Psoas muscle (tissue), 8 donors: ENCODE results near the gene HERPUD1. TPM values are rescaled to one million over a fixed set of nuclear protein-coding genes. Genes with fewer than 3 reads are reported as not detected.

Experiments
- ATAC-seq, 4 donors: fragments of 200-7000 bp; cut with Tn5 transposase; one replicate each; pipeline ENCODE4 v1.9.1; 2020; ENCODE audit warnings: moderate library complexity in 3 of 4, mild to moderate bottlenecking in 2 of 4
- DNase-seq, 2 donors: peaks; one replicate each; pipeline ENCODE4 v3.0.0-alpha.2; 2020
- H3K27ac ChIP-seq: fragments of 200-600 bp; one replicate; pipeline ENCODE4 v1.8.0; 2022
- H3K27me3 ChIP-seq, 3 donors: fragments of 200-600 bp in 1 of 3; one replicate each; pipeline versions ENCODE4 v1.6.1 to v1.8.0; 2013 to 2022; ENCODE audit warnings: low read length in 2 of 3, mild to moderate bottlenecking in 2 of 3, moderate library complexity in 1 of 3; ENCODE audit not compliant: insufficient read depth in 3 of 3
- H3K36me3 ChIP-seq, 2 donors: fragments of 200-600 bp in 1 of 2; one replicate each; pipeline versions ENCODE4 v1.6.1 to v1.8.0; 2013 to 2022; ENCODE audit warnings: low read depth in 1 of 2, mild to moderate bottlenecking in 1 of 2, moderate library complexity in 1 of 2; ENCODE audit not compliant: insufficient read depth in 1 of 2
- H3K4me1 ChIP-seq: fragments of 200-600 bp; one replicate; pipeline ENCODE4 v1.8.0; 2022
- H3K4me3 ChIP-seq: fragments of 200-600 bp; one replicate; pipeline ENCODE4 v1.8.0; 2022; ENCODE audit warnings: mild to moderate bottlenecking
- H3K9me3 ChIP-seq: fragments of 200-600 bp; one replicate; pipeline ENCODE4 v1.8.0; 2022
- WGBS, 3 donors: extraction: QIAGEN DNeasy Blood & Tissue Kit; methylation state at CpG; one replicate each; pipeline versions ENCODE4 v1.1.6 to v1.1.7; 2013; 5-methylcytosine and 5-hydroxymethylcytosine counted together
- intact Hi-C, 2 donors: fragments of 100-400 bp; cut with DNase I; formaldehyde crosslinking; loops; one replicate each; pipeline versions ENCODE4 v1.11.0 to v1.14.2; 2022
- polyA plus RNA-seq, 3 donors: library from polyadenylated mRNA; stranded (reverse); fragments of 200-250 nt; gene quantifications; one replicate each; pipeline ENCODE4 v1.2.3, GENCODE V29; 2013
- total RNA-seq, 4 donors: library from RNA; stranded (reverse); fragmentation: NEBNext Ultra II Directional in 2 of 4; extraction: Animal tissue kit (Norgen Biotek cat#: 25700) in 2 of 4; gene quantifications; one replicate each; pipeline versions ENCODE4 v1.2.1 to v1.2.4, GENCODE V29; 2021 to 2023
- TF ChIP-seq, protein P1 (sequence below): fragments of 200-600 bp; IDR thresholded peaks from one replicate; pipeline ENCODE4 v1.8.0; 2022; ENCODE audit warnings: antibody characterized with exemption
- donor health status: healthy with polysubstance abuse.
- donor health status: DM: no; HTN: no; CAD: no; lungs with moderate emphysema.
- donor health status: Bipolar disorder and iron deficiency.
- donor health status: healthy.
- donor health status: DM: yes; HTN: yes; CAD: no.
- donor health status: DM: no; HTN: no; CAD: no.
- donor health status: DM: no; HTN: no; CAD: no.
- donor health status: DM: yes; HTN: yes; CAD: no.

Gene HERPUD1
- total and polyA plus RNA-seq, 7 donors: 70.2 to 162 (median 113) TPM

DNA sequence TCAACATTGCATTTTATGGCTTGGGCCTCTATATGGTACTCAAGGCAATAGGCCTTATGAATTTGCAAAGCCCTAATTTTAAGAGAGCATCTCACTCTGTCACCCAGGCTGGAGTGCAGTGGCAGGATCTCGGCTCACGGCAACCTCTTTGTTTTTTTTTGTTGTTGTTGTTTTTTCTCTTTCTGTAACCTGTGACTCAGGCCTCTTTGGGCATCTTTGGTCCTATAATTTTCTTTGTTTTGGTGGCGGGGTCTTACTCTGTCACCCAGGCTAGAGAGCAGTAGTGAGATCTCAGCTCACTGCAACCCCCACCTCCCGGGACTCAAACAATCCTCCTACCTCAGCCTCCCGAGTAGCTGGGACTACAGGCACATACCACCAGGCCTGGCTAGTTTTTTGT is 21.8 kb upstream of the HERPUD1 start:
- Histone ChIP-seq H3K9me3 (no peaks in the 10 kb centered on the region), H3K4me1 (no peaks in the 10 kb centered on the region), H3K27ac (peak overlapping the region; percentile 16), H3K4me3 (no peak overlapping the region), H3K27me3 (peaks cover 0 to 27% (median 0%) of the 10 kb centered on the region in 3 donors), H3K36me3 (no peaks in the 10 kb centered on the region)
- WGBS, 3 donors: 76 to 80% (median 79%) methylated on average over 5 of the region's 5 CpGs
- intact Hi-C loops: no loop called here
- TF ChIP-seq, protein P1, sequence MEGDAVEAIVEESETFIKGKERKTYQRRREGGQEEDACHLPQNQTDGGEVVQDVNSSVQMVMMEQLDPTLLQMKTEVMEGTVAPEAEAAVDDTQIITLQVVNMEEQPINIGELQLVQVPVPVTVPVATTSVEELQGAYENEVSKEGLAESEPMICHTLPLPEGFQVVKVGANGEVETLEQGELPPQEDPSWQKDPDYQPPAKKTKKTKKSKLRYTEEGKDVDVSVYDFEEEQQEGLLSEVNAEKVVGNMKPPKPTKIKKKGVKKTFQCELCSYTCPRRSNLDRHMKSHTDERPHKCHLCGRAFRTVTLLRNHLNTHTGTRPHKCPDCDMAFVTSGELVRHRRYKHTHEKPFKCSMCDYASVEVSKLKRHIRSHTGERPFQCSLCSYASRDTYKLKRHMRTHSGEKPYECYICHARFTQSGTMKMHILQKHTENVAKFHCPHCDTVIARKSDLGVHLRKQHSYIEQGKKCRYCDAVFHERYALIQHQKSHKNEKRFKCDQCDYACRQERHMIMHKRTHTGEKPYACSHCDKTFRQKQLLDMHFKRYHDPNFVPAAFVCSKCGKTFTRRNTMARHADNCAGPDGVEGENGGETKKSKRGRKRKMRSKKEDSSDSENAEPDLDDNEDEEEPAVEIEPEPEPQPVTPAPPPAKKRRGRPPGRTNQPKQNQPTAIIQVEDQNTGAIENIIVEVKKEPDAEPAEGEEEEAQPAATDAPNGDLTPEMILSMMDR: no peak
- ATAC-seq: no peak
- DNase-seq: no peak

DNA sequence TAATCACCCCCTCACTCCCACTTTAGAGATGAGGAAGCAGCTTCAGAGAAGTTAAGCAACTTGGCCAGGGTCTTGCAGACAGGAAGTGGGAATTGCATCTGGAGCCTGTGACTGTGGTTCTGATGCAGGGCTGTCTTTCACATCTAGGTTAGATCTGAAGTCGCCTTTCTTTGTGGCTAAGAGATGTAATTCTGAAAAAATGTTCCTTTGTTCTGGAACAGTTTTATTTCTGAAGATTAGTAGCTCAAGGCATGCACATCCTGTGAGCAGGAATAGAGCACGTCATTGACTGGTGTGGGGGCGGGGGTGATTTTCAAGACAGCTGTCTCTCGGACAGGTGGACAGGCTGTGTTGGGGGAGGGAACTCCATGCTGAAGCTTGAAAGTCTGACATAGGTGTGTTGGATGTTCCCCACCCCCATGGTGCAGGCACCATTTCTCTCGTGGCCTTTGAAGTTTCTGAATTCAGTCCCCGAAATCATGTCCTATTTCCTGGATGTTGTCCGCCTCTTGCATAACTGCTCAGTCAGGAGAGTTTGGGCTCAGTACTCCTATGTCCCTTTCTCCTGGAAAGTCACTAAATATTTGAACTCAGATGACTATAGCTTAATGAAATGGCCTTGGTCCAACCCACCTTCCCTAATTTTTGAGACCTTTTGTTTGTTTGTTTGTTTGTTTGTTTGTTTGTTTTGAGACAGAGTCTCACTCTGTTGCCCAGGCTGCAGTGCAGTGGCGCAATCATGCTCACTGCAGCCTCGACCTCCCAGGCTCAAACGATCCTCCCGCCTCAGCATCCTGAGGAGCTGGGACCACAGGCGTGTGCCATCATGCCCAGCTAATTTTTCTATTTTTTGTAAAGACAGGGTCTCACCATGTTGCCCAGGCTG is 21.0 kb upstream of the HERPUD1 start:
- TF ChIP-seq, protein P1: no peak
- no peaks in the 10 kb centered on the region for H3K9me3 ChIP-seq
- peak overlapping the region; percentile 16 for H3K27ac ChIP-seq
- peaks cover 0 to 28% (median 0%) of the 10 kb centered on the region in 3 donors for H3K27me3 ChIP-seq
- no peaks in the 10 kb centered on the region for H3K4me1 ChIP-seq
- ATAC-seq: peak; percentile 32 to 82 (median 66)
- H3K36me3 ChIP-seq: no peaks in the 10 kb centered on the region
- DNase-seq: no peak
- WGBS, 3 donors: 47 to 62% (median 56%) methylated on average over 12 of the region's 12 CpGs
- no peak overlapping the region for H3K4me3 ChIP-seq
- intact Hi-C loops: no loop called here

DNA sequence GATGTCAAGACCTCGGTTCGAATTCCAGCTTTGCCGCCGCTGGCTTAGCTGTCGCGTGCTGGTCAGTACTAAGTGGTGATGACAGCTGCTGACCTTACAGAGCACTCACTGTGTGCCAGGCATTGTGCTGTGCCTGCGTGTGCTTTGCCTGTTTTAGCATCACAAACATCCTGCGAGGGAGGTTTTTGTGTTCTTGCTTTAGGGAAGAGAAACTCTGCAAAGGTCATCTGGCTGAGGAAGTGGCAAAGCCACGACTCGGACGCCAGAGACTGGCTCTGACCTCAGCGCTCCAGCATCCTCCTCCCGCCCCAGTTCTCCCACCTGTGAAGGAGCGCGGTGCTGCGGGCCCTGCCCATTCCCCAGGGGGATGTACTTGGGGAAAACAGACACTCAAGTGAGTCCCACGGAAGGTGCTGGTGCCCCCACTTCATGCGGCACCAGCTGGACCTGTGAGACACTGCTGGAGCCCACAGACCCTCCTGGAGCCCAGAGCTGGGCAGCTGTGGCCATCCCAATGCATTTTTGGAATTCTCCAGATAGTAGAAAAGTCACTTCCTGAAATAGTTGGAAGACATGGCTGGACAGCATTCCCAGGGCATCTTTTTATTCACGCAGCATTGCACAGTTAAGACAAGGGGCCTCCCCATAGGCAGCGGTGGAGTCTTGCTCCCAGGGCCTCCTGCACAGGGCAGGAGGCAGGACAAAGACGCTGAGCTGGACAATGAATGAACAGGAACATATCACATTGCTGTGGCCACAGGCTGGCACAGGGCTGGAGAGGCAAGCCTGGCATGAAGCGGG is 20.0 kb upstream of the HERPUD1 start:
- no peaks in the 10 kb centered on the region for H3K36me3 ChIP-seq
- H3K27ac ChIP-seq: no peak overlapping the region
- WGBS, 3 donors: 20 to 28% (median 25%) methylated on average over 22 of the region's 22 CpGs
- no peak overlapping the region for H3K4me3 ChIP-seq
- intact Hi-C loops: no loop called here
- ATAC-seq (peak; percentile 51 to 75 (median 52)), DNase-seq (peak; percentile 39 to 61)
- no peaks in the 10 kb centered on the region for H3K9me3 ChIP-seq
- no peaks in the 10 kb centered on the region for H3K4me1 ChIP-seq
- TF ChIP-seq, protein P1: no peak
- H3K27me3 ChIP-seq: peaks cover 0 to 28% (median 0%) of the 10 kb centered on the region in 3 donors

DNA sequence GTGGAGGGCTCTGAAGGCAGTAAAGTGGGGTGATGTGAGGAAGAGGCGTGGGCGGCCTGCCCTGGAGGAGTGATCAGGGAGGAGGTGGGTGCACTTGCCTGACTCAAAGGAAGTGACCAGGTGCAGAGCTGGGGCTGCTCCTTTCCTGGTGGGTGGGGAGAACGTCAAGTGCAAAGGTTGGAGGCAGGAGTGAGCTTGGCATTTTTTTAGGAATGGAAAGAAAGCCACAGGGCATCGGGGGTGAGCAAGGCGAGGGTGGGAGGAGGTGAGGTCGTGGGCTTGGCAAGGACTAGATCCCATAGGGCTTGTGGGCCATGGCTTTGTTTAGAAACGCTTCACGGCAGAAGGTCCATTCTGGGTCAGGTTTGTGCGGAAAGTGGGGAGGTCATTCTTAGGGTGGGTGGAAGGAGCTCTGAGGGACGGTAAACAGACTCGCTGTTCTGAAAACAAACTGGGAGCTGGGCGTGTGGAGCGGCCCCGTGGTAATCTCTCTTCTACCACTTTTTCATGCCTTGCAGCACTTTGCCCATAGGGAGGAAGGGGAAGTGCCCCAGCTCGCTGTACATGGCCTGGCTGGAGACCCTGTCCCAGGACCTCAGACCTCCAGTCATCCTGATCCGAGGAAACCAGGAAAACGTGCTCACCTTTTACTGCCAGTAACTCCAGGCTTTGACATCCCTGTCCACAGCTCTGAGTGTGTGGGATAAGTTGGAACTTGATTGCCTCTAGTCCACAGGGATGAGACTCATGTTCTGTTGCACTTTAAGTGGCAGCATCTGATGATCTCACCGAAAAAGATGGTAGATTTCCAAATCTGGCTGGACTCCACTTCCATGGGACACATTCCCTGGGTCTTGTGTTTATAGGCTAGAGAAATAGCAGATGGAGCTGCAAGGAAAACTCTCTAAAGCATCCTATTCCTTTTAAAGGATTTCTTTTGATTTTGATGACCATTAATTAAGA is 18.9 kb upstream of the HERPUD1 start:
- no peaks in the 10 kb centered on the region for H3K9me3 ChIP-seq
- intact Hi-C loops: no loop called here
- no peak overlapping the region for H3K27ac ChIP-seq
- no peaks in the 10 kb centered on the region for H3K4me1 ChIP-seq
- TF ChIP-seq, protein P1: no peak
- WGBS, 3 donors: 60 to 71% (median 60%) methylated on average over 18 of the region's 18 CpGs
- peaks cover 0 to 28% (median 0%) of the 10 kb centered on the region in 3 donors for H3K27me3 ChIP-seq
- H3K4me3 ChIP-seq: no peak overlapping the region
- no peak for ATAC-seq
- H3K36me3 ChIP-seq: no peaks in the 10 kb centered on the region
- no peak for DNase-seq
